Smooth muscle cell (in vitro differentiated cells): ENCODE data around the gene ABCA2. TPM values are rescaled to one million over a fixed set of nuclear protein-coding genes. Genes with fewer than 3 reads are reported as not detected.

ENCODE experiments used
- DNase-seq: peaks from one replicate; lab custom pipeline; 2025; ENCODE audit not compliant: unreplicated experiment; lab: John Stamatoyannopoulos, UW
- H2AFZ ChIP-seq: fragments of 200-600 bp; sonication (generic); 2 replicates; pipeline ENCODE4 v1.6.0; 2016; ENCODE audit warnings: antibody characterized with exemption, low read depth, mild to moderate bottlenecking
- H3F3A ChIP-seq: fragments of 200-600 bp; sonication (generic); 2 replicates; pipeline ENCODE4 v1.6.0; 2017; ENCODE audit warnings: antibody characterized with exemption, low read depth
- H3K27ac ChIP-seq: fragments of 200-600 bp; sonication (generic); 2 replicates; pipeline ENCODE4 v1.5.1; 2016; ENCODE audit warnings: low read depth, mild to moderate bottlenecking
- H3K27me3 ChIP-seq: fragments of 200-600 bp; sonication (generic); 2 replicates; pipeline ENCODE4 v1.6.1; 2016; ENCODE audit warnings: low read depth, mild to moderate bottlenecking
- H3K36me3 ChIP-seq: fragments of 200-600 bp; sonication (generic); 2 replicates; pipeline ENCODE4 v1.5.1; 2016; ENCODE audit warnings: low read depth
- H3K4me1 ChIP-seq: fragments of 200-600 bp; sonication (generic); 2 replicates; pipeline ENCODE4 v1.5.1; 2016; ENCODE audit warnings: low read depth
- H3K4me2 ChIP-seq: fragments of 200-600 bp; sonication (generic); 2 replicates; pipeline ENCODE4 v1.6.0; 2016; ENCODE audit warnings: mild to moderate bottlenecking
- H3K4me3 ChIP-seq: fragments of 200-600 bp; sonication (generic); 2 replicates; pipeline ENCODE4 v1.5.1; 2016; ENCODE audit warnings: mild to moderate bottlenecking
- H3K79me2 ChIP-seq: fragments of 200-600 bp; sonication (generic); 2 replicates; pipeline ENCODE4 v1.6.0; 2016; ENCODE audit warnings: low read depth, mild to moderate bottlenecking
- H3K9ac ChIP-seq: fragments of 200-600 bp; sonication (generic); 2 replicates; pipeline ENCODE4 v1.6.0; 2016; ENCODE audit warnings: low read depth
- H3K9me3 ChIP-seq: fragments of 200-600 bp; sonication (generic); replicated peaks from 2 replicates; pipeline ENCODE4 v1.5.1; 2016; ENCODE audit warnings: low read depth
- H4K20me1 ChIP-seq: fragments of 200-600 bp; sonication (generic); 2 replicates; pipeline ENCODE4 v1.6.0; 2016; ENCODE audit warnings: low read depth
- WGBS: methylation state at CpG from one replicate; pipeline ENCODE4 v1.1.7; 2016; ENCODE audit warnings: low lambda C conversion rate; 5-methylcytosine and 5-hydroxymethylcytosine counted together
- polyA plus RNA-seq: library from polyadenylated mRNA; unstranded; fragments of >200 nt; fragmentation: Nextera tagmentation; extraction: Ambion mirVana; gene quantifications from 2 replicates; pipeline ENCODE4 v1.2.1, GENCODE V29; 2016
- total RNA-seq: library from RNA; depleted of rRNA; stranded (reverse); fragments of >200 nt; gene quantifications from 2 replicates; pipeline ENCODE4 v1.2.3, GENCODE V29; 2014
- TF ChIP-seq, protein P1 (sequence below): fragments of 200-600 bp; sonication (generic); IDR thresholded peaks from 2 replicates; pipeline ENCODE4 v1.5.1; 2017; ENCODE audit warnings: borderline replicate concordance, mild to moderate bottlenecking, antibody characterized with exemption; ENCODE audit not compliant: insufficient read depth, poor library complexity, severe bottlenecking

The ABCA2 gene
- total and polyA plus RNA-seq, 2 experiments from 2014 or later = 15.9 to 26.2 TPM

- 84% methylated on average over 22 of the region's 22 CpGs for WGBS
- Histone ChIP-seq H3K79me2 (no peaks in the 10 kb centered on the region), H3K9me3 (no peaks in the 10 kb centered on the region), H3K4me1 (no peaks in the 10 kb centered on the region), H3K27me3 (no peaks in the 10 kb centered on the region), H3K9ac (no peak overlapping the region), H3F3A (no peaks in the 10 kb centered on the region), H4K20me1 (no peaks in the 10 kb centered on the region), H3K4me2 (no peak overlapping the region), H3K27ac (no peak overlapping the region), H2AFZ (no peak overlapping the region), H3K4me3 (no peak overlapping the region), H3K36me3 (no peaks in the 10 kb centered on the region)
- TF ChIP-seq, protein P1, sequence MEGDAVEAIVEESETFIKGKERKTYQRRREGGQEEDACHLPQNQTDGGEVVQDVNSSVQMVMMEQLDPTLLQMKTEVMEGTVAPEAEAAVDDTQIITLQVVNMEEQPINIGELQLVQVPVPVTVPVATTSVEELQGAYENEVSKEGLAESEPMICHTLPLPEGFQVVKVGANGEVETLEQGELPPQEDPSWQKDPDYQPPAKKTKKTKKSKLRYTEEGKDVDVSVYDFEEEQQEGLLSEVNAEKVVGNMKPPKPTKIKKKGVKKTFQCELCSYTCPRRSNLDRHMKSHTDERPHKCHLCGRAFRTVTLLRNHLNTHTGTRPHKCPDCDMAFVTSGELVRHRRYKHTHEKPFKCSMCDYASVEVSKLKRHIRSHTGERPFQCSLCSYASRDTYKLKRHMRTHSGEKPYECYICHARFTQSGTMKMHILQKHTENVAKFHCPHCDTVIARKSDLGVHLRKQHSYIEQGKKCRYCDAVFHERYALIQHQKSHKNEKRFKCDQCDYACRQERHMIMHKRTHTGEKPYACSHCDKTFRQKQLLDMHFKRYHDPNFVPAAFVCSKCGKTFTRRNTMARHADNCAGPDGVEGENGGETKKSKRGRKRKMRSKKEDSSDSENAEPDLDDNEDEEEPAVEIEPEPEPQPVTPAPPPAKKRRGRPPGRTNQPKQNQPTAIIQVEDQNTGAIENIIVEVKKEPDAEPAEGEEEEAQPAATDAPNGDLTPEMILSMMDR = no peak
- no peak for DNase-seq
Observed at GRCh38 chr9:136964171-136964689, 63.8 kb downstream of the ABCA2 start.

DNA sequence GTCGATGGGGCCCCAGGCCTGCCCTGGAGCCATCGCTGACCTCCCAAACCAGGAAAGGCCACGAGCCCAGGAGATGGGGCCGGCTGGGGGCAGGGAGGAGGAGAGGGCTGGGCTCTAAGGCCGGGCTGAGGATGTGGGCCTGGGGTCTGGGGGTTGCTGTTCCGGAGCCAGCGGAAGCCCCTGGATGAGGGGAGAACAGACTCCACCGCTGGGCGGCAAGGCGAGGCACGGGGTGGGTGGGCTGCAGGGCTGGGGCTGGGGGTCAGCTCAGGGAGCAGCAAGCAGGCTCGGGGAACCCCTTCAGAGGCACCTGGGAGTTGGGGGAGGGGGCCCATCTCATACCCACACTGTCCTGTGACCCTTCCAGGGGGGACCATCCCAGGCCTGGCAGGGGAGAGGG lies 64.3 kb downstream of the ABCA2 start:
- H3K79me2 ChIP-seq = no peaks in the 10 kb centered on the region
- H3K36me3 ChIP-seq = no peaks in the 10 kb centered on the region
- TF ChIP-seq, protein P1 = no peak
- H3F3A ChIP-seq = no peaks in the 10 kb centered on the region
- no peaks in the 10 kb centered on the region for H3K9me3 ChIP-seq
- no peaks in the 10 kb centered on the region for H3K27me3 ChIP-seq
- DNase-seq = no peak
- peak overlapping the region; percentile 59 for H3K4me2 ChIP-seq
- no peak overlapping the region for H3K9ac ChIP-seq
- H3K27ac ChIP-seq = no peak overlapping the region
- no peak overlapping the region for H2AFZ ChIP-seq
- no peaks in the 10 kb centered on the region for H3K4me1 ChIP-seq
- H4K20me1 ChIP-seq = no peaks in the 10 kb centered on the region
- no peak overlapping the region for H3K4me3 ChIP-seq
- WGBS = 95% methylated on average over 12 of the region's 12 CpGs

DNA sequence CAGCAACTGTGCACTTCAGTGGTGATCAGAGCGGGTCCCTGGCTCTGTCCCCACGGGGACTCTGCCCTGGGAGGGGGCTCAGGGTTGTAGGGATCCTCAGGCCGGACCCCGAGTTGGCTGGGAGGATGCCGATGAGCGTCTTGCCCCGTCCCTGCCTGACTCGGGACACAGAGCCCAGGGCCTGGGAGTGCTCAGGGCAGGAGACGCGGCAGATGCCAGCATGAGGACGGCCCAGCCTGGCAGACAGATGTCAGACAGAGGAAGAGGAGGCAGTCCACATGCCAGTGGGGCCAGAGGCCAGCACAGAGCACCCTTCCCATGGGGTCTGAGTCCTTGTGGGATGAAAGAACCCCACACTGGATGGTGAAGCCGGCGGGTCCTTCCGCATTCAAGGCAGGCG lies 64.7 kb downstream of the ABCA2 start:
- H3K27ac ChIP-seq = no peak overlapping the region
- H3K27me3 ChIP-seq = no peaks in the 10 kb centered on the region
- no peaks in the 10 kb centered on the region for H3K36me3 ChIP-seq
- no peaks in the 10 kb centered on the region for H4K20me1 ChIP-seq
- no peaks in the 10 kb centered on the region for H3K9me3 ChIP-seq
- H2AFZ ChIP-seq = no peak overlapping the region
- WGBS = 75% methylated on average over 15 of the region's 15 CpGs
- H3K9ac ChIP-seq = no peak overlapping the region
- peak overlapping the region; percentile 59 for H3K4me2 ChIP-seq
- no peaks in the 10 kb centered on the region for H3K4me1 ChIP-seq
- H3K79me2 ChIP-seq = no peaks in the 10 kb centered on the region
- TF ChIP-seq, protein P1 = no peak
- DNase-seq = no peak
- no peak overlapping the region for H3K4me3 ChIP-seq
- H3F3A ChIP-seq = no peaks in the 10 kb centered on the region

DNA sequence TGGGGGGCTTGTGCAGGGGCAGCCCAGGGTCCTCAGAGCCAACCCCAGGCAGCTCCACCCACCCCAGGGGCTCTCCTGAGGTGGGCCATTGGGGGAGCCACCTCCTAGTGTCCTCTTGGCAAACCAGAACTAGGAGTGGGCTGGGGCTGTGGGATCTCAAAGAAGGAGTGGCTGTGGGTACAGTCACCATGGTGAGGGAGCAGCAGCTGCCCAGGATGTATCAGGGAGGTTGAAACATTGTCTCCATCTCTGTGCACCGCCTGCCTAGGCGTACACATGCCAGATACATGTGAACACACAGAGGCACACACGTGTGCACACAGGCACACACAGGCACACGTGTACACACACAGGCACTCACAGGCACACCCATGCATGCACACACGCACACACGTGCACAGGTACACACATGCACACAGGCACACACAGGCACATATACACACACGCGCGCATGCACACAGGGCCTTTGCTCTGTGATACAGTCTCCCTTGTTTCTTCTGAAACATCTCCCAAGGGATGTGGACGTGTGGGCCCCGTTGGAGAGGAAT lies 65.3 kb downstream of the ABCA2 start:
- Histone ChIP-seq H3F3A (no peaks in the 10 kb centered on the region), H3K4me1 (no peaks in the 10 kb centered on the region), H3K27ac (no peak overlapping the region), H3K36me3 (no peaks in the 10 kb centered on the region), H2AFZ (no peak overlapping the region), H3K9ac (no peak overlapping the region), H3K27me3 (no peaks in the 10 kb centered on the region), H4K20me1 (no peaks in the 10 kb centered on the region), H3K79me2 (no peaks in the 10 kb centered on the region), H3K9me3 (no peaks in the 10 kb centered on the region), H3K4me2 (peak overlapping the region; percentile 59), H3K4me3 (no peak overlapping the region)
- 78% methylated on average over 11 of the region's 11 CpGs for WGBS
- DNase-seq = no peak
- TF ChIP-seq, protein P1 = no peak
